Uterus (tissue), 2 donors: Measurements from ENCODE around the gene MEIS2.

Experiments
- CTCF ChIP-seq, 4 experiments: fragments of 200-600 bp in 2 of 4; fragments of 450-650 bp in 2 of 4; sonication (generic) in 2 of 4; IDR thresholded peaks; one replicate each; pipeline ENCODE4 v1.5.1; 2016 to 2019; ENCODE audit warnings: antibody characterized with exemption in 4 of 4, mild to moderate bottlenecking in 2 of 4, moderate library complexity in 1 of 4
- POLR2A ChIP-seq, 2 donors: fragments of 450-650 bp; IDR thresholded peaks; one replicate each; pipeline ENCODE4 v1.6.1; 2016; ENCODE audit warnings: antibody characterized with exemption in 2 of 2, mild to moderate bottlenecking in 1 of 2, moderate library complexity in 1 of 2

- TF ChIP-seq CTCF (IDR thresholded peaks at IDR 0.05): no peak
- no peak for TF ChIP-seq POLR2A (IDR thresholded peaks at IDR 0.05)
Observed at GRCh38 chr15:36885771-36886170, 214.6 kb downstream of the MEIS2 start.
